Vagina (tissue), 2 donors: ENCODE results near the gene ACADM.

Experiments
- POLR2AphosphoS5 ChIP-seq, 2 donors: sonication (generic); formaldehyde crosslinking; IDR thresholded peaks; one replicate each; pipeline ENCODE4 v1.9.0; 2017; ENCODE audit warnings: antibody characterized with exemption in 2 of 2, mild to moderate bottlenecking in 2 of 2, low read depth in 1 of 2; ENCODE audit not compliant: insufficient read depth in 1 of 2
- TF ChIP-seq, protein P1 (sequence below), 3 experiments: fragments of 450-650 bp in 2 of 3; fragments of 200-600 bp in 1 of 3; sonication (generic) in 1 of 3; IDR thresholded peaks; one replicate each; pipeline ENCODE4 v1.5.1; 2017 to 2019; ENCODE audit warnings: antibody characterized with exemption in 3 of 3, mild to moderate bottlenecking in 2 of 3, moderate library complexity in 2 of 3

DNA sequence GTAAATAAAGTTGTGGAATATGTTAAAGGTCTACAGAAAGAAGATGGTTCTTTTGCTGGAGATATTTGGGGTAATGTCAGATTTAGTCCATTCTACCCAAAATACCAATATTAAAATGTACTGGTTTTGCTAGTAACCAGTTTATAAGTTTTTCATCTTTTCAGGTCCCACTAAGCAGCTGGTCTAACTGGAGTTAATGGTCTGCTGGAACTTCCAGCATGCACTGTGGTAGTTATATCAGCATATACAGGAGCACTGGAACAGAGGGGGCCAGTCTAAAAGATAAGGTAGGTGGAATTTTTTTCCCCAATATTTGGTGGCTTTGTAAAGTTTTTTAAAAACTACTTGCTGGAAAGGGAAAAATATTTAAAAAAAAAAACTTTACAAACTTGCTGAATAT lies 65.5 kb downstream of the ACADM start:
- no peak for TF ChIP-seq POLR2AphosphoS5 (IDR thresholded peaks at IDR 0.05; ENCODE audit: insufficient read depth in 1 of 2, low read depth in 1 of 2)
- TF ChIP-seq, protein P1, sequence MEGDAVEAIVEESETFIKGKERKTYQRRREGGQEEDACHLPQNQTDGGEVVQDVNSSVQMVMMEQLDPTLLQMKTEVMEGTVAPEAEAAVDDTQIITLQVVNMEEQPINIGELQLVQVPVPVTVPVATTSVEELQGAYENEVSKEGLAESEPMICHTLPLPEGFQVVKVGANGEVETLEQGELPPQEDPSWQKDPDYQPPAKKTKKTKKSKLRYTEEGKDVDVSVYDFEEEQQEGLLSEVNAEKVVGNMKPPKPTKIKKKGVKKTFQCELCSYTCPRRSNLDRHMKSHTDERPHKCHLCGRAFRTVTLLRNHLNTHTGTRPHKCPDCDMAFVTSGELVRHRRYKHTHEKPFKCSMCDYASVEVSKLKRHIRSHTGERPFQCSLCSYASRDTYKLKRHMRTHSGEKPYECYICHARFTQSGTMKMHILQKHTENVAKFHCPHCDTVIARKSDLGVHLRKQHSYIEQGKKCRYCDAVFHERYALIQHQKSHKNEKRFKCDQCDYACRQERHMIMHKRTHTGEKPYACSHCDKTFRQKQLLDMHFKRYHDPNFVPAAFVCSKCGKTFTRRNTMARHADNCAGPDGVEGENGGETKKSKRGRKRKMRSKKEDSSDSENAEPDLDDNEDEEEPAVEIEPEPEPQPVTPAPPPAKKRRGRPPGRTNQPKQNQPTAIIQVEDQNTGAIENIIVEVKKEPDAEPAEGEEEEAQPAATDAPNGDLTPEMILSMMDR (IDR thresholded peaks at IDR 0.05): no peak
